Measurements from ENCODE around the gene PPP2R5A.

The PPP2R5A gene

GRCh38 chr1:212284744-212285684 is at the start of gene PPP2R5A:
TSS of gene PPP2R5A (plus strand) at chr1:212285410. CDS start at chr1:212286111, 701 bp downstream.
- peak; percentile 89 to 100 (median 99) for DNase-seq

GRCh38 chr1:212235857-212236256 is 49.4 kb upstream of the PPP2R5A start:
- DNase-seq, result no peak

GRCh38 chr1:212236664-212237220 is 48.5 kb upstream of the PPP2R5A start:
- no peak for DNase-seq

DNA sequence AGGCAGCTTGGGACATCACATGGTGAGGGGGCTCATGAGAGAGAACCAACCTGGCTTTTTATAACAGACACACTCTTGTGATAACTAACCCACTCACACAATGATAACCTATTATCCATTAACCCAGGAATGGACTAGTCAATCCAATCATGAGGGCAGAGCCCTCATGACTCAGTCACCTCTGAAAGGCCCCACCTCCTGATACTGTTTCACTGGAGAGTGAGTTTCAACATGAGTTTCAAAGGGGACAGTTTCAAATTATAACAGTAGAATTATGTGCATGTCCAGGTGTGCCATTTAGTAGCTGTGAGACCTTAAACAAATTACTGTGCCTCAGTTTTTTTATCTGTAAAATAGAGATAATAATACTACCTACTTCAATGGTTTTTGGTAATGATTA is 47.6 kb upstream of the PPP2R5A start:
- DNase-seq, result no peak

- peak in 21 of 56 donors; percentile 1 to 52 (median 22) for DNase-seq
Measured at GRCh38 chr1:212238552-212238951, 46.7 kb upstream of the PPP2R5A start.

- no peak for DNase-seq
Measured at GRCh38 chr1:212241501-212241900, 43.7 kb upstream of the PPP2R5A start.

- no peak for DNase-seq
Measured at GRCh38 chr1:212241957-212242287, 43.3 kb upstream of the PPP2R5A start.

DNA sequence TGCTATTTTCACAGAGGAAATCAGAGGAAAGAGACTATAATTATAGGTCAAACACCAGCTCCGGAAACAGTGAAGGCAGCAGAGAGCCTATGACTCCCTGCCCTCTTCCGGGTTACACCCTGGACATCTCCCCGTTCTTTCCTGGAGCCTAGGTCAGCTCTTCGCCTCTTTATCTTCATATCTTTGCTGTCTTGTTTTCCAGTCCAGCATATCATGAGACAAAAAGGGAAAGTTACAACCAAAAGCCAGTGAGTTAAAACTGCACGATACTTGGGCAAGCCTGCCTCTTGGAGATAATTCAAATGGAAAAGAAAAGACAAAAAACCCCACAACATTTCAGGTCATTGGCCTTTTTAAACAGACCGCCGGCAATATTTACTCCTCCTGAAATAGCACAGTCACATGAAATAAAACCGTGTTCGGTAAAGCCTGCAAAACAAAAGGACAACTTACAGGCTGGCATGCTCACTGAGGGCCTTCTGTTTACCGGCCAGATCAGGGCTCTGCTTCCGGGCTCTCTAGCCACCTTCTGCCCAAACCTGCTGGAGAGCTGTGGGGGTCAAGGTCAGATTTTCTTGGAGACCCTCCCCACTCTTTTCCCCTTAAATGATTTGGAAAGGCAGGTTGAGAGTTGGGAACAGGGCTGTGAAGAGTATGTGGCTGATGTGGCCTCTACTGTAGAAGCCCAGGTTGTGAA is 42.8 kb upstream of the PPP2R5A start:
- DNase-seq, result peak in 5 of 56 donors; percentile 4 to 16 (median 10)

DNA sequence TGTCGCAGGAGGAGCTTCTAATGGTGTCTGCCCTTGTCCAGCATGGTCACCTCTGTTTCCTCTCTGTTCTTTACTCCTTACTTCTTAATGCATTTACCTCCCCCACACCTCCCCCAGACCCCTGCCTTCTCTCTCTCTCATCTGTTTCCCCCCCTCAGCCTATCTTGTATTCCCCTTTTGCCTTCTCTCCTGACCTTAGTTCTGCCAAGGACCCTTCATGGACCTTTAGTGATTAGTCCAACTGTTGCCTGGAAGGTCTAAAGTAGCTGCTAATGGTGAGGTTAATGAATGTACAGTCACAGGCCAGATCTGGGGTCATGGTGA is 42.3 kb upstream of the PPP2R5A start:
- DNase-seq, result no peak

- DNase-seq, result no peak
Measured at GRCh38 chr1:212244441-212244840, 40.8 kb upstream of the PPP2R5A start.

GRCh38 chr1:212247179-212247721 is 38.0 kb upstream of the PPP2R5A start:
- DNase-seq, result no peak

GRCh38 chr1:212247988-212248387 is 37.2 kb upstream of the PPP2R5A start:
- DNase-seq, result no peak

- DNase-seq, result peak in 1 of 56 donors; percentile 6
Measured at GRCh38 chr1:212254853-212255363, 30.3 kb upstream of the PPP2R5A start.

DNA sequence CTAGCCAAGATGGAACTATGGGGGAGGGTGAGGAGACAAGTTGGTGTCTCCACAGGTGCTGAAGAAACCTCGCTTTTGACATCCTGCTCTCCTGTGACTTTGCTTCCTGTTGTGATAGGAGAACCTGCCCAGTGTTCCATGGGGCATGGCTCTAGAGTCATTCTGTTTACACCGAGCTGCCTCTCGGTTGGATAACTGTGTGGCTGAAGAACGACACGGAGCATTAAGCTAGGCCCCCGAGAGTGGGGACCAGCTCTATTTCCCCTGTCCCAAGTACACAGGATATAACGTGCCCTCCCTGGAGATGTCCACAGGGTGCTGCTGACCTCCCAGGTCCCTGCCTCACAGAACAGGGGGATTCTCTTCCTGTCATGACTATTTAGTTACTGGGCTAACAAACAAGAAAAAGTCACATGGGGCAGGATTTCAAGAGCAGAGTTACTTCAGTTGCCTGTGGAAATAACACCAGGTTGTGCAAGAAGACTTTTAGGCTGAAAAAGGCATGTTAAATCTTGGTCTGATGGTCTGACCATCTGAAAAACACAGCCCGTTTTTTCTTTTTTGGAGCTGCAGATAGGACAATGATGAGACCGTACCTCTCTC is 29.4 kb upstream of the PPP2R5A start:
- DNase-seq, result no peak

DNA sequence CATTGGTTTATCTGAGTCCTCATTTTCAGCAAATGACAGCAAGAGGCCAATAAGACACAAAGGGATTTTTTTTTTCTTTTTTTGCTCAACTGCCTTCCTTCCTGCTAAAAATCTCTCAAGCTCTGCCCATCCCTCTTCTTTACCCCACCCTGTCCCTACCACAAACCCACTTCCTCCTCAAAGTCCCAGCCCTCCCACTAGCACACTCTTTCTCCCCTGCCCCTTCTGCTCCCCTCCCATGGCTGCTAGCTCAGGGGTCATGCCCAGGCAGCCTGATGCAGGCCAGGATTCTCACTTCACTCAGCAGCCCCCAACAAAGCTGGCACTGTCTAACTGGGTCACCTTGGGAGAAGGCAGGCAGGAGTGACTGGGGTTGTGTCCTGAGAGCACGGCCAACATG is 28.8 kb upstream of the PPP2R5A start:
- DNase-seq, result no peak

GRCh38 chr1:212257157-212257556 is 28.1 kb upstream of the PPP2R5A start:
- DNase-seq, result no peak

- no peak for DNase-seq
Measured at GRCh38 chr1:212259693-212260480, 25.3 kb upstream of the PPP2R5A start.

GRCh38 chr1:212260557-212261355 is 24.5 kb upstream of the PPP2R5A start:
- DNase-seq, result no peak

- DNase-seq, result no peak
Measured at GRCh38 chr1:212261361-212261929, 23.8 kb upstream of the PPP2R5A start.
